ENCODE measurements around the gene OR2AG2. TPM values are rescaled to one million over a fixed set of nuclear protein-coding genes. Genes with fewer than 3 reads are reported as not detected.

OR2AG2 gene
- total and polyA plus RNA-seq, 9 of the 15 experiments (the other 6 are each of a cell fraction or from before 2014, with no cell fraction given) = 0.15 to 0.91 (median 0.55) TPM

- Histone ChIP-seq H4K20me1 (replicated peaks; ENCODE audit: control insufficient read depth, insufficient read depth, low read length) (no peaks in the 10 kb centered on the region), H3K27me3 (ENCODE audit: control insufficient read depth in 2 of 2, insufficient read depth in 2 of 2, low read length in 2 of 2) (no peaks in the 10 kb centered on the region; a peak in 1 of 5 replicates), H3K4me1 (replicated peaks in 1 of 2; ENCODE audit: control insufficient read depth in 2 of 2, insufficient read depth in 2 of 2, low read length in 2 of 2) (no peaks in the 10 kb centered on the region), H3K9me3 (replicated peaks; ENCODE audit: control insufficient read depth, insufficient read depth, low read depth, low read length) (no peaks in the 10 kb centered on the region), H3K9me1 (ENCODE audit: control insufficient read depth, insufficient read depth, low read length) (no peaks in the 10 kb centered on the region), H3K4me2 (ENCODE audit: insufficient read depth, low read length) (no peak overlapping the region), H3K79me2 (ENCODE audit: control insufficient read depth, insufficient read depth, low read length) (no peaks in the 10 kb centered on the region), H3K4me3 (no peak overlapping the region), H3K9ac (ENCODE audit: insufficient read depth in 1 of 2, low read depth in 2 of 2, low read length in 2 of 2) (no peak overlapping the region), H2AFZ (ENCODE audit: low read depth, low read length) (no peak overlapping the region), H3K27ac (ENCODE audit: extremely low read depth, low read depth, low read length) (no peak overlapping the region), H3K36me3 (ENCODE audit: control insufficient read depth, insufficient read depth, low read length) (no peaks in the 10 kb centered on the region)
- intact Hi-C loops (cut with micrococcal nuclease) (loop anchor here (10.0 kb wide), 1 partner anchor 276 kb away; no protein-coding TSS in a partner anchor), in situ Hi-C loops (cut with MboI) (no loop called here)
- BruUV-seq (replicated peaks) = no TSS peak
- no peak for DNase-seq (ENCODE audit: extremely low read depth in 1 of 4, low spot score in 3 of 4)
- no peak for FAIRE-seq
- POLR2A ChIA-PET = no interaction called here
- CTCF ChIA-PET (ENCODE audit: low intra/inter-chr PET ratio) = interaction anchor here (0.6 kb wide), 1 partner anchor 301 kb away, joined by 3 read pairs; no protein-coding TSS in a partner anchor
- ATAC-seq = no peak
- 16% methylated on average over 5 of the region's 5 CpGs for WGBS (ENCODE audit: insufficient coverage, low coverage, missing lambda C conversion rate)
- TF ChIP-seq FOXA3 (CRISPR knock-in tag; conservative IDR thresholded peaks at IDR 0.05 in 1 of 2, IDR thresholded peaks at IDR 0.05 in 1 of 2) = no peak
Observed at GRCh38 chr11:6818967-6819366, 47.2 kb upstream of the OR2AG2 start.

- no peak overlapping the region for H3K27ac ChIP-seq (ENCODE audit: extremely low read depth, low read depth, low read length)
- H3K4me2 ChIP-seq (ENCODE audit: insufficient read depth, low read length) = no peak overlapping the region
- WGBS (ENCODE audit: insufficient coverage, low coverage, missing lambda C conversion rate) = 0% methylated on average over 1 of the region's 1 CpG
- no TSS peak for BruUV-seq (replicated peaks)
- CTCF ChIA-PET (ENCODE audit: low intra/inter-chr PET ratio) = no interaction called here
- H3K79me2 ChIP-seq (ENCODE audit: control insufficient read depth, insufficient read depth, low read length) = no peaks in the 10 kb centered on the region
- POLR2A ChIA-PET = interaction anchor here (0.6 to 0.9 kb wide), 2 partner anchors 30 to 448 kb away, joined by 3 to 4 read pairs; no protein-coding TSS in a partner anchor
- intact Hi-C loops (cut with micrococcal nuclease) (loop anchor here (10.0 kb wide), 1 partner anchor 277 kb away; no protein-coding TSS in a partner anchor), in situ Hi-C loops (cut with MboI) (no loop called here)
- H3K9me1 ChIP-seq (ENCODE audit: control insufficient read depth, insufficient read depth, low read length) = no peaks in the 10 kb centered on the region
- H3K9ac ChIP-seq (ENCODE audit: insufficient read depth in 1 of 2, low read depth in 2 of 2, low read length in 2 of 2) = no peak overlapping the region
- TF ChIP-seq ZNF232 (CRISPR knock-in tag; IDR thresholded peaks at IDR 0.05) = no peak
- no peak for TF ChIP-seq ZFX (CRISPR knock-in tag; IDR thresholded peaks at IDR 0.05)
- no peak overlapping the region for H2AFZ ChIP-seq (ENCODE audit: low read depth, low read length)
- no peaks in the 10 kb centered on the region; a peak in 2 of 5 replicates for H3K27me3 ChIP-seq (ENCODE audit: control insufficient read depth in 2 of 2, insufficient read depth in 2 of 2, low read length in 2 of 2)
- no peak for DNase-seq (ENCODE audit: extremely low read depth in 1 of 4, low spot score in 3 of 4)
- H3K36me3 ChIP-seq (ENCODE audit: control insufficient read depth, insufficient read depth, low read length) = no peaks in the 10 kb centered on the region
- H3K4me3 ChIP-seq = no peak overlapping the region
- no peaks in the 10 kb centered on the region for H3K4me1 ChIP-seq (replicated peaks in 1 of 2; ENCODE audit: control insufficient read depth in 2 of 2, insufficient read depth in 2 of 2, low read length in 2 of 2)
- no peaks in the 10 kb centered on the region for H3K9me3 ChIP-seq (replicated peaks; ENCODE audit: control insufficient read depth, insufficient read depth, low read depth, low read length)
- no peaks in the 10 kb centered on the region for H4K20me1 ChIP-seq (replicated peaks; ENCODE audit: control insufficient read depth, insufficient read depth, low read length)
- no peak for FAIRE-seq
- no peak for ATAC-seq
Observed at GRCh38 chr11:6817694-6818093, 45.9 kb upstream of the OR2AG2 start.

Measured in K562 (cell line).